Stimulated activated naive CD8-positive, alpha-beta T cell treated with anti-CD3 and anti-CD28 coated beads, Interleukin-15, Interleukin-2, amounts not matched to agents 100 ng/mL and 50 ng/mL, for 24 hours (primary cell): ENCODE data around the gene KIFC1.
"Not testable (repeated sequence)": the region's sequence is repeated elsewhere in the genome, so short reads cannot be mapped to it uniquely, and the experiment has no call there.

Experiments used
- H3K27ac Mint-ChIP-seq: one replicate; pipeline ENCODE4 v1.8.0; 2021; ENCODE audit warnings: mild to moderate bottlenecking, mixed read lengths
- H3K27me3 Mint-ChIP-seq: one replicate; pipeline ENCODE4 v1.8.0; 2021; ENCODE audit warnings: mixed read lengths
- H3K36me3 Mint-ChIP-seq: one replicate; pipeline ENCODE4 v1.8.0; 2021; ENCODE audit warnings: low read depth, mixed read lengths
- H3K4me1 Mint-ChIP-seq: one replicate; pipeline ENCODE4 v1.8.0; 2021; ENCODE audit warnings: low read depth, mixed read lengths
- H3K4me3 Mint-ChIP-seq: one replicate; pipeline ENCODE4 v1.8.0; 2021; ENCODE audit warnings: mild to moderate bottlenecking, mixed read lengths
- H3K9me3 Mint-ChIP-seq: one replicate; pipeline ENCODE4 v1.8.0; 2021; ENCODE audit warnings: mixed read lengths

The KIFC1 gene, protein sequence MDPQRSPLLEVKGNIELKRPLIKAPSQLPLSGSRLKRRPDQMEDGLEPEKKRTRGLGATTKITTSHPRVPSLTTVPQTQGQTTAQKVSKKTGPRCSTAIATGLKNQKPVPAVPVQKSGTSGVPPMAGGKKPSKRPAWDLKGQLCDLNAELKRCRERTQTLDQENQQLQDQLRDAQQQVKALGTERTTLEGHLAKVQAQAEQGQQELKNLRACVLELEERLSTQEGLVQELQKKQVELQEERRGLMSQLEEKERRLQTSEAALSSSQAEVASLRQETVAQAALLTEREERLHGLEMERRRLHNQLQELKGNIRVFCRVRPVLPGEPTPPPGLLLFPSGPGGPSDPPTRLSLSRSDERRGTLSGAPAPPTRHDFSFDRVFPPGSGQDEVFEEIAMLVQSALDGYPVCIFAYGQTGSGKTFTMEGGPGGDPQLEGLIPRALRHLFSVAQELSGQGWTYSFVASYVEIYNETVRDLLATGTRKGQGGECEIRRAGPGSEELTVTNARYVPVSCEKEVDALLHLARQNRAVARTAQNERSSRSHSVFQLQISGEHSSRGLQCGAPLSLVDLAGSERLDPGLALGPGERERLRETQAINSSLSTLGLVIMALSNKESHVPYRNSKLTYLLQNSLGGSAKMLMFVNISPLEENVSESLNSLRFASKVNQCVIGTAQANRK

DNA sequence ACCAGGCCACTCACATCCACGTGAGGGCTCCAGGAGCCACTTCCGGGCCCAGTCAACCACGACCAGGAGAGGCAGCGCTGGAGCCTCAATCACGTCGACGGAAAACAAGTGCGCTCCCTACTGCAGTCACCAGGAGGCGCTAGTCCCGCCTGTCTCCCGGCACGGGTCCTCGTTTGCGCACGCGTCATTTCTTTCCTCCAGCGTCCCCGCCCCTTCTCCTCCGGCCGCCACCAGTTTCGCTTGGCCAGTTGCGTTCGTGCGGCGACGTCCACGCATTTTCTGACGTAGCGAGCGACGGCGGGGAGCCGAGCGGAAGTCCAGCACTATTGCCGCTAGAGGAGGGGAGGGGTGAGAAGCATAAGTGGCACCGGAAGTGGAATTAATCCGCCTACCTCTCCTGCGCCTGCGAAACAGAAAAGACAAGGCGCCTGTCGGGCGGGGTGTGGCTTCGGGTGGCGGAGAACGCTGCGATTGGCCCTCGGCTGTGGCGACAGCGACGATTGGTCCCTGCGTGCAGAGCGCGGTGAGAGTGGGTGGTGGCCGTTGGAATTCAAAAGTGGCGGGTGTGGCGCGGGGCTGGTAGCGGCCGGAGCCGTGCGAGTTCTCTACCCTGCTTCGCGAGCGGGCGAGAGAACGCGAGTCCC is at the start of gene KIFC1:
TSS of gene KIFC1 (plus strand) at position 546 of the 644 bp plus-strand sequence. CDS start 163 bp downstream, outside the sequence.
- peak within 1 kb of the TSS; percentile 97 for H3K27ac Mint-ChIP-seq
- H3K9me3 Mint-ChIP-seq: no peaks in the 10 kb centered on the region
- peaks cover 20% of the 10 kb centered on the region for H3K36me3 Mint-ChIP-seq
- peaks cover 33% of the 10 kb centered on the region for H3K4me1 Mint-ChIP-seq
- no peaks in the 10 kb centered on the region for H3K27me3 Mint-ChIP-seq
- peak within 1 kb of the TSS; percentile 95 for H3K4me3 Mint-ChIP-seq

DNA sequence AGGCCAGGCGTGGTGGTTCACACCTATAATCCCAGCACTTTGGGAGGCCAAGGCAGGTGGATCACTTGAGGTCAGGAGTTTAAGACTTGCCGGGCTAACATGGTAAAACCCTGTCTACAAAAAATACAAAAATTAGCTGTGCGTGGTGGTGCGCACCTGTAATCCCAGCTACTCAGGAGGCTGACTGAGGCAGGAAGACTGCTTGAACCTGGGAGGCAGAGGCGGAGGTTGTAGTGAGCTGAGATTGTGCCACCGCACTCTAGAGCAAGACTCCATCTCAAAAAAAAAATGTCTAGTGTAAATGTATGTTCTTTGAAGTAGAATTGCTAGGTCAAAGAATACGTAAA is 48.0 kb upstream of the KIFC1 start:
- H3K27ac Mint-ChIP-seq: peak overlapping the region; percentile 33
- H3K9me3 Mint-ChIP-seq: not testable (repeated sequence)

DNA sequence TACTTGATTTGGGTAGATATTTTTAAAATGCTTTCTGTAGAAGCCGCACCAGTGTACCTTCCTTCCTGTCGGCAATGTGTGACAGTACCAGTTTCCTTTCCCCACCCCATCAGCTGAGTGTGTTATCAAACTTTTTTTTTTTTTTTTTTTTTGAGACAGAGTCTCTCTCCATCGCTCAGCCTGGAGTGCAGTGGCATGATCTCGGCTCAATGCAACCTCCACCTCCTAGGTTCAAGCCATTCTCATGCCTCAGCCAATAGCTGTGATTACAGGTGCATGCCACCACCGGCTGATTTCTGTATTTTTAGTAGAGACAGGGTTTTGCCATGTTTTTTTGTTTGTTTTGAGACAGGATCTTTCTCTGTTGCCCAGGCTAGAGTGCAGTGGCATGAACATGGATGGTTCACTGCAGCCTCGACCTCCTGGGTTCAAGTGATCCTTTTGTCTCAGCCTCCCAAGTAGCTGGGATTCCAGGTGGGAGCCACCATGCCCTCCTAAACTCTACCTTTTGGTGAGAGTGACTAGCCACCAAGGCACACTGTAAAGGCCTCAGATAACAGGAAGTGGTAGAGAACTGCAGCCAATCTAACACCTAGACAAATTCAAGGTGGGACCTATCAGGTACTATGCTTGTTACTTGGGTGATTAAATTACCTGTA is 47.5 kb upstream of the KIFC1 start:
- Mint-ChIP-seq H3K4me1 (peaks cover 22% of the 10 kb centered on the region), H3K9me3 (no peaks in the 10 kb centered on the region), H3K36me3 (no peaks in the 10 kb centered on the region), H3K27me3 (no peaks in the 10 kb centered on the region), H3K4me3 (peak overlapping the region; percentile 78), H3K27ac (peak overlapping the region; percentile 33)

More for the DNA sequence above, 48.0 kb upstream of the KIFC1 start:
- peak overlapping the region; percentile 78 for H3K4me3 Mint-ChIP-seq
- not testable (repeated sequence) for H3K36me3 Mint-ChIP-seq, H3K27me3 Mint-ChIP-seq
- H3K4me1 Mint-ChIP-seq: peaks cover 22% of the 10 kb centered on the region

DNA sequence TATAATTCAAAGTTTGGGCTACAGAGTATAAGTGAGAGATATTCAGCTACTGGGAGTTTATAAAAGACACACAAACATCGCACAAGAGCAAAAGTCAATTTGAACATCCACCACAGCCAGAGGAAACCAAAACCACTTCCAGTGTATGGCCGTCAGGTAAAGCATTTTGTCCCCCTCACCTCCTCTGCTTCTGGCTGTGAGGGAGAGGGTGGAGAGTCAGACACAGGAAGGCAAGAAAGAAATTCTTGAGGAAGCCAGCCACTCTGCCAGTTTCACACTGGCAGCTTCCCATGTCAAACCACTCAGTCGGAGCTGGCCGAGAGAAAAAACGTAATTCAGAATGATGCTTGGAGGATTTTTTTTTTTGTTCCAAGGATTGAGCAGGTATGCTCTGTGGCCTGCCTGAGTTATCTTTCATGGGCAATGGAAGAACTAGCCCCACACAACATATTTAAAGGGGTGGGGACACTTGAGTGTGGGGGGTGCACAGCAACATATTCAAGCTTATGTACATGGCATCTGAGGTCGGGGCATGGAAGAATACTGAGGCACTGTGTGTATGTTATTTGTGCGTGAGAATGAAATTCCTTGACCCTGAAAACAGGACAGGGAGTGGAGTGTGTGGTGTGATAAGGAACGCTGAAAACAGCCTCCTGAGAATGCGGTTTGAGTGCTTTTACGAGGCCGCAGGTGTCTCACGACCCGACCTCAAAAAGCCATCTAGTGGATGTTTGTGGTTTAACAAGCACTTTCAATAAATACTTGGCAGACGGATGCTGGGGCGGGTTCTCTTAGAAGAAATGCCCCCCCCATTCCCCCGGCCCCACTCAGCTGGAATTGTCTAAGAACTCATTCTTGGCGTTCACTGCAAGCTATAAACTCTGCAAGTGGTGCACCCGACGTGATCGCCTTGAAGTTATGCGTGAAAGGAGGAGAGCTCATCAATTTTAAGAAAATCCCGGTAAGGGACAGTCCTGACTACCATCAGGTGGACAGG is 46.6 kb upstream of the KIFC1 start:
- H3K27me3 Mint-ChIP-seq: no peaks in the 10 kb centered on the region
- H3K36me3 Mint-ChIP-seq: no peaks in the 10 kb centered on the region
- peaks cover 22% of the 10 kb centered on the region for H3K4me1 Mint-ChIP-seq
- peak overlapping the region; percentile 79 for H3K27ac Mint-ChIP-seq
- H3K4me3 Mint-ChIP-seq: peak overlapping the region; percentile 78
- H3K9me3 Mint-ChIP-seq: no peaks in the 10 kb centered on the region

DNA sequence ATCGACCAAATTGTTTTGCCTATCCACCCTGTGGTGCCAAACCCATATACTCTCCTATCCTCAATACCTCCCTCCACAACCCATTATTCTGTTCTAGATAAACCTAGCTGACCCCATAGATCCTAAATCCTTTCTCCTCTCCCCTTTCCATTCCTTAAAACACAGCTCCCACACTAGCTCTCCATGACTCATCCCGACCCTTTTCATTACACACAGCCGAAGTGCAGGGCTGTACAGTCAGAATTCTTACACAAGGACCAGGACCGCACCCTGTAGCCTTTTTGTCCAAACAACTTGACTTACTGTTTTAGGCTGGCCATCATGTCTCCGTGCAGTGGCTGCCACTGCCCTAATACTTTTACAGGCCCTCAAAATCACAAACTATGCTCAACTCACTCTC is 44.7 kb upstream of the KIFC1 start:
- not testable (repeated sequence) for H3K27me3 Mint-ChIP-seq, H3K36me3 Mint-ChIP-seq, H3K4me3 Mint-ChIP-seq, H3K27ac Mint-ChIP-seq, H3K9me3 Mint-ChIP-seq
- H3K4me1 Mint-ChIP-seq: peaks cover 22% of the 10 kb centered on the region

DNA sequence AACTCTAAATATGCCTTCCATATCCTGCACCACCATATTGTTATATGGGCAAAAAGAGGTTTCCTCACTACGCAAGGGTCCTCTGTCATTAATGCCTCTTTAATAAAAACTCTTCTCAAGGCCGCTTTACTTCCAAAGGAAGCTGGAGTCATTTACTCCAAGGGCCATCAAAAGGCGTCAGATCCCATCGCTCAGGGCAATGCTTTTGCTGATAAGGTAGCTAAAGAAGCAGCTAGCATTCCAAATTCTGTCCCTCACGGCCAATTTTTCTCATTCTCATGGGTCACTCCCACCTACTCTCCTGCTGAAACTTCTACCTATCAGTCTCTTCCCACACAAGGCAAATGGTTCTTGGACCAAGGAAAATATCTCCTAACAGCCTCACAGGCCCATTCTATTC is 43.8 kb upstream of the KIFC1 start:
- Mint-ChIP-seq H3K27me3 (no peaks in the 10 kb centered on the region), H3K4me3 (no peak overlapping the region), H3K9me3 (no peaks in the 10 kb centered on the region), H3K36me3 (no peaks in the 10 kb centered on the region), H3K4me1 (peaks cover 22% of the 10 kb centered on the region), H3K27ac (no peak overlapping the region)

DNA sequence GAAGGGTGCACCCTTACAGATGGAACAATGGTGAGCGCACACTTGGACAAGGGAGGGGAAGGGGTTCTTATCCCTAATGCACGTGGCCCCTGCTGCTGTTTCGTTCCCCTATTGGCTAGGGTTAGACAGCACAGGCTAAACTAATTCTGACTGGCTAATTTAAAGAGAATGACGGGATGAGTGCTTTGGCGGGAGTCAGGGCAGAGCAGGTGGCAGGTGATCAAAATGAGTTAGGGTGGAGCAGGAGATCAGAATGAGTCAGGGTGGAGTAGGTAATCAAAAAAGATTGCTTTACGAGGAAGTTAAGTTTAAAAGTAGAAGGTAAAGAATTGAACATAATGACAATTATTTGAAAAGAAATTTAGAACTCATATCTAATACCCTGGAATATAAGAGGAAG is 35.8 kb upstream of the KIFC1 start:
- not testable (repeated sequence) for H3K27ac Mint-ChIP-seq, H3K36me3 Mint-ChIP-seq

DNA sequence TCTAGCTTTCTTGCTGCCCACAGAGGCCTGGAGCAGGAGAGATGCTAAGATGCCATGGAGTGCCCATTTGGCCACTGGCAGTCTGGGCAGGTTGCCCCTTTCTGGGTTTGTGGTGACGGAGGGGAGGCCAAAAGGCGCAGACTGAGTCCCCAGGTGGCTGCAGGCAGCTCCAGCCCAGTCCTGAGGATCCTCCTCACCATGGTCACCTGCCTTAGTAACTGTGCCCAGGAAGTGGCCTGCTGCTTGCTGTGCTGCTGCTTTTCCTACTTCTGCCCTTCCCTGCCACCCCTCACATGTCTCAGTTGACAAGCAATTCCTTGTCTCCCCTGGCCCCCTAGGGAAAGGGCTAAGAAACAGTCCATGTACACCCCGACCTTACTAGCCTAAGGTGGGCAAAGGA is 35.3 kb upstream of the KIFC1 start:
- no peaks in the 10 kb centered on the region for H3K4me1 Mint-ChIP-seq
- H3K9me3 Mint-ChIP-seq: no peaks in the 10 kb centered on the region
- no peak overlapping the region for H3K4me3 Mint-ChIP-seq
- no peak overlapping the region for H3K27ac Mint-ChIP-seq
- H3K27me3 Mint-ChIP-seq: peaks cover 2% of the 10 kb centered on the region
- no peaks in the 10 kb centered on the region for H3K36me3 Mint-ChIP-seq

More for the DNA sequence above, 35.8 kb upstream of the KIFC1 start:
- H3K4me1 Mint-ChIP-seq, H3K9me3 Mint-ChIP-seq, H3K27me3 Mint-ChIP-seq, H3K4me3 Mint-ChIP-seq: not testable (repeated sequence)

DNA sequence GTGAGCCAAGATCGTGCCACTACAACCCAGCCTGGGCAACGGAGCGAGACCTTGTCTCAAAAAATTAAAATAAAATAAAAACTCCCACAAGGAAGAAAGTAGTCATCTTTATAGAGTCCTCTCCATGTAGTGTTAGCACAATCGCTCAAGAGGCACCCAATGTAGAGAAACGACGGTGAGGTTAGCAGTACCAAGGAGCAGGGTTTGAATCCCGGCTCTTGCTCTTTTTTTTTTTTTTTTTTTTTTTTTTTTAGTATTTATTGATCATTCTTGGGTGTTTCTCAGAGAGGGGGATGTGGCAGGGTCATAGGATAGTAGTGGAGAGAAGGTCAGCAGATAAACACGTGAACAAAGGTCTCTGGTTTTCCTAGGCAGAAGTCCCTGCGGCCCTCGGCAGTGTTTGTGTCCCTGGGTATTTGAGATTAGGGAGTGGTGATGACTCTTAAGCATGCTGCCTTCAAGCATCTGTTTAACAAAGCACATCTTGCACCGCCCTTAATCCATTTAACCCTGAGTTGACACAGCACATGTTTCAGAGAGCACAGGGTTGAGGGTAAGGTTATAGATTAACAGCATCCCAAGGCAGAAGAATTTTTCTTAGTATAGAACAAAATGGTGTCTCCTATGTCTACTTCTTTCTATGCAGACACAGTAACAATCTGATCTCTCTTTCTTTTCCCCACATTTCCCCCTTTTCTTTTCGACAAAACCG is 34.3 kb upstream of the KIFC1 start:
- not testable (repeated sequence) for H3K27me3 Mint-ChIP-seq, H3K27ac Mint-ChIP-seq, H3K4me1 Mint-ChIP-seq, H3K9me3 Mint-ChIP-seq, H3K36me3 Mint-ChIP-seq, H3K4me3 Mint-ChIP-seq

DNA sequence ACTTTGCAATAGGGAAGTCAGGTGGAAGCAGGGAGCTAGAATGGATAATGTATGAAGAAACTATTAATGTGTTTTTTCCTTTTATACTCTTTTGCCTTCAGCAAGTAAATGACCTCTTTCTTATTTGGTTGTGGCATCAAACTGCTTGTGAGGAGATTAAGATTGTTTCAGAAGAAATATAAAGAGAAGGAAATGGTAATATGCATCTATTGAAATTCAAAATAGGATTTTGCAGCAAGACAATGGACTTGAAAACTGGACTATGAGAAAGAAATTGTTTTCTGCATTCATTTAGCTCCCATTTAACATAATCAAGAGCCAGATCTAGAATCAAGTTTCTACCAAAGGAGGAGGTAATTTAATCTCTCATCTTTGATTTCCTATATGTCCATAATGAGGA is 32.3 kb upstream of the KIFC1 start:
- Mint-ChIP-seq H3K27ac (no peak overlapping the region), H3K4me1 (no peaks in the 10 kb centered on the region), H3K36me3 (no peaks in the 10 kb centered on the region), H3K4me3 (no peak overlapping the region), H3K27me3 (peaks cover 2% of the 10 kb centered on the region), H3K9me3 (no peaks in the 10 kb centered on the region)

DNA sequence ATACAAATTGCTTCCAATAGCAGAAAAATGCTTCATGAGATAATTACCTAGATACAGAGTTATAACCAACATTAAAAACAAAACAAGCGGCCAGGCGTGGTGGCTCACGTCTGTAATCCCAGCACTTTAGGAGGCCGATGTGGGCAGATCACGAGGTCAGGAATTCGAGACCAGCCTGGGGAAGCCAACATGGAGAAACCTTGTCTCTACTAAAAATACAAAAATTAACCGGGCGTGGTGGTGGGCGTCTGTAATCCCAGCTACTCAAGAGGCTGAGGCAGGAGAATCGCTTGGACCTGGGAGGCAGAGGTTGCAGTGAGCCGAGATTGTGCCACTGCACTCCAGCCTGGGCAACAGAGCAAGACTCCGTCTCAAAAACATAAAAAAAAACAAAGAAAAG is 28.1 kb upstream of the KIFC1 start:
- H3K4me1 Mint-ChIP-seq, H3K9me3 Mint-ChIP-seq, H3K36me3 Mint-ChIP-seq, H3K4me3 Mint-ChIP-seq, H3K27me3 Mint-ChIP-seq, H3K27ac Mint-ChIP-seq: not testable (repeated sequence)

DNA sequence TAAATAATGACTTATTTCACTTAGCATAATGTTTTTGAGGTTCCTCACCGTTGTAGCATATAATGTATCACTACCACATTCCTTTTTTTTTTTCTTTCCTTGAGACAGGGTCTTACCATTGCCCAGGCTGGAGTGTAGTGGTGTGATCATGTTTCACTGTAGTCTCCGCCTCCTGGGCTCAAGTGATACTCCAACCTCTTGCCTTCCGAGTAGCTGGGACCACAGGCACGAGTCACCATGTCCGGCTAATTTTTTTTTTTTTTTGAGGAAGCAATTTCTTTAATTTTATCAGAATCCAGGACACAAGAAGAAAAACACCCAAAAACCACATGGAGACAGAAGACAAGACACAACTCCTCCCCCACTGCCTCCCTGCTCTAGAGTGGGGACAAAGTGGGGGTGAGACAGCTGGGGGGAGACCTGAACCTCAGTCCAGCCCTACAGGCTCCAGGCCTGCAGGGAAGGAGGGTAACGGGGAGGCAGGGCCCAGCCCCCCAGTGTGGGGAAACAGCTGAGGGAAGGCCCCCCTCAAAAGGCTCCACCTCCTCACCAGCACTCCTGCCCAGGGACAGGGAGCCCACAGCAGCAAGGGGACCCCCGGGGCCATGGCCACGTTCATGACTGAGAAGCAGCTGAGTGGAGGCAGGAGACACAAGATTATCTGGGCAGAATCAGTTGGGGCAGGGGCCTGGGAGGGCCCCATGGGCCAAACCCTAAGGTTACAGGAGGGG is 27.0 kb upstream of the KIFC1 start:
- H3K4me1 Mint-ChIP-seq, H3K36me3 Mint-ChIP-seq, H3K27ac Mint-ChIP-seq, H3K9me3 Mint-ChIP-seq, H3K27me3 Mint-ChIP-seq, H3K4me3 Mint-ChIP-seq: not testable (repeated sequence)

DNA sequence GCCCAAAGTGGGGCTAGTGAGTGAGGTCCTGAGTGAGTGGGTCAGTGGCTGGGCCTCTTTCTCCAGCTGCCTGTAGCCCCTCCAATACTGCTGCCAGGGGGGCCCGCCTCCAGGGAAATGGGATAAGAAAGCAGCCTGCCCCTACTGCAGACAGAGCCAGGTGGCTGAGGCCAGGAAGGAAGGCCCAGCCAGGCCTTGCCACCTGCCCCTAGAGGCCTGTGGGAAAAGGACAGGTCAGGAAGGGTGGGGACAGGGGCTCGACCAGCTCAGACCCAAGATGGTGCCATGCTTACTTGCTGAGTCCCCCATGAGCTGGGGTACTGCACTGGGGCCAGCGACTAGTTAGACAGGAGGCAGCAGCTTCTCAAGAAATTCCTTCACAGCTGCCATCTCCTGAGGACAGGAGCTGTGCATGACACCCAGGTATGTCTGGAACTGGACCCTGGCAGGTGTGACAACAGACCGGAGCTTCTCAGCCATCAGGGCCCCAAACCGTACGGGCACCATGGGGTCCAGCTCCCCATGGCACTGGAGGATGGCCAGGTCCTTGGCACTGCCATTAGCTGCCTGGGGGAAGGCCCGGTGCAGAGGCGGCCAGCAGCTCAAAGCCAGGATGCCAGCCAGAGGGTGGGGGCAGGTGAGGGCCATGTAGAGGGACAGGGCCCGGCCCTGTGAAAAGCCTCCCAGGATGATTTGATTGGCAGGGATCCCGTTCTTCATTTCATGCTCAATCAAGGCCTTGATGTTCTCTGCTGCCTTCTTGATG is 26.2 kb upstream of the KIFC1 start:
- not testable (repeated sequence) for H3K9me3 Mint-ChIP-seq, H3K4me3 Mint-ChIP-seq, H3K27ac Mint-ChIP-seq, H3K36me3 Mint-ChIP-seq, H3K27me3 Mint-ChIP-seq, H3K4me1 Mint-ChIP-seq
